Spleen (tissue), 7 donors: ENCODE data around the gene GUCA2A.

Experiments used
- POLR2AphosphoS5 ChIP-seq, 3 donors: sonication (generic); formaldehyde crosslinking; IDR thresholded peaks; one replicate each; pipeline ENCODE4 v1.5.1; 2017; ENCODE audit warnings: antibody characterized with exemption in 3 of 3
- TF ChIP-seq, protein P1 (sequence below), 11 experiments: fragments of 200-600 bp in 7 of 11; fragments of 450-650 bp in 4 of 11; sonication (generic) in 4 of 11; IDR thresholded peaks in 8 of 11; conservative IDR thresholded peaks in 3 of 11; 1 replicate in 7 of 11; 2 replicates in 4 of 11; pipeline versions ENCODE4 v1.4.0 to v1.8.0; 2016 to 2021; ENCODE audit warnings: antibody characterized with exemption in 11 of 11, inconsistent platforms in 4 of 11, mild to moderate bottlenecking in 1 of 11
- donor health status: DM: no; HTN: no; CAD: no; lungs with moderate emphysema.
- donor health status: DM: no; HTN: no; CAD: no.
- donor health status: DM: no; HTN: no; CAD: no.

DNA sequence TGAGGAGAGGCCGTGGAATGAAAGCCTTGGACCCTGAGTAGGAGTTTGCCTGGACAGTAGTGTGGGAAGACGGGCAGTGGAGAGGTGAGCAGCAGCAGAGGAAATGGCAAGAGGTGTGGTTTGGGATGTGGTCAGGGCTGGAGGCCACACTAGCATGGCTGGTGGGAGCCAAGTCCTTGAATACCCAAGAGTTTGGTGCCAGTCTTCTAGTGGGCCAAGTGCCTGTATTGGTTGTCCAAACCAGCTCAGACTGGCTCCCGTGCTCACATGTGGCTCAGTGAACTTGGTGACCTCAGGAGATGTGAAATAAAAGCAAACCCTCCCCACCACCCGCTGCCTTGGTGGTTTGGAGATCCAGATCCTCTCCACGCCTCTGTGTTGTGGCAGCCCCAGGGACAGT lies 2.4 kb downstream of the GUCA2A start:
- TF ChIP-seq, protein P1, sequence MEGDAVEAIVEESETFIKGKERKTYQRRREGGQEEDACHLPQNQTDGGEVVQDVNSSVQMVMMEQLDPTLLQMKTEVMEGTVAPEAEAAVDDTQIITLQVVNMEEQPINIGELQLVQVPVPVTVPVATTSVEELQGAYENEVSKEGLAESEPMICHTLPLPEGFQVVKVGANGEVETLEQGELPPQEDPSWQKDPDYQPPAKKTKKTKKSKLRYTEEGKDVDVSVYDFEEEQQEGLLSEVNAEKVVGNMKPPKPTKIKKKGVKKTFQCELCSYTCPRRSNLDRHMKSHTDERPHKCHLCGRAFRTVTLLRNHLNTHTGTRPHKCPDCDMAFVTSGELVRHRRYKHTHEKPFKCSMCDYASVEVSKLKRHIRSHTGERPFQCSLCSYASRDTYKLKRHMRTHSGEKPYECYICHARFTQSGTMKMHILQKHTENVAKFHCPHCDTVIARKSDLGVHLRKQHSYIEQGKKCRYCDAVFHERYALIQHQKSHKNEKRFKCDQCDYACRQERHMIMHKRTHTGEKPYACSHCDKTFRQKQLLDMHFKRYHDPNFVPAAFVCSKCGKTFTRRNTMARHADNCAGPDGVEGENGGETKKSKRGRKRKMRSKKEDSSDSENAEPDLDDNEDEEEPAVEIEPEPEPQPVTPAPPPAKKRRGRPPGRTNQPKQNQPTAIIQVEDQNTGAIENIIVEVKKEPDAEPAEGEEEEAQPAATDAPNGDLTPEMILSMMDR (IDR thresholded peaks at IDR 0.05 in 8 of 11, conservative IDR thresholded peaks at IDR 0.05 in 3 of 11) = no peak
- peak in 1 of 3 donors; percentile 16 for TF ChIP-seq POLR2AphosphoS5 (IDR thresholded peaks at IDR 0.05)
